HCT116 (cell line): ENCODE data around the gene PARP2. TPM values are rescaled to one million over a fixed set of nuclear protein-coding genes. Genes with fewer than 3 reads are reported as not detected.

Experiments used
- ATAC-seq: fragments of 200-7000 bp; cut with Tn5 transposase; 2 replicates; pipeline ENCODE4 v1.9.1; 2020; ENCODE audit warnings: mild to moderate bottlenecking, moderate library complexity
- BruUV-seq: library from RNA; stranded (reverse); fragments of 400-500 nt; replicated peaks from 2 replicates; lab custom pipeline; 2021; lab: Mats Ljungman, UMichigan
- CTCF ChIA-PET: fragments of 300-600 bp; sonication (Branson Sonifier 250); formaldehyde crosslinking; loops from one replicate; lab custom pipeline; 2021; ENCODE audit warnings: antibody characterized with exemption; lab: Charles Lee
- POLR2A ChIA-PET: fragments of 300-600, 350-600 bp; sonication (Branson Sonifier 250); formaldehyde crosslinking; loops from one replicate; lab custom pipeline; 2021; ENCODE audit warnings: antibody characterized with exemption; lab: Charles Lee
- RAD21 ChIA-PET, 2 experiments: fragments of 300-600 bp; sonication (Branson Sonifier 250); formaldehyde crosslinking; loops; one replicate each; lab custom pipeline; 2023; ENCODE audit warnings: low total read pairs in 2 of 2; ENCODE audit not compliant: uncharacterized antibody in 2 of 2, unreplicated experiment in 2 of 2, low non-redundant PET in 1 of 2; lab: Charles Lee
- DNase-seq: peaks from one replicate; pipeline ENCODE4 v3.0.0-alpha.2; 2010; ENCODE audit warnings: low read depth, low spot score
- H2AFZ ChIP-seq: fragments of 200-600 bp; shearing (Covaris generic), sonication (generic); 2 replicates; pipeline ENCODE4 v1.6.1; 2017; ENCODE audit warnings: low read depth, mixed run types, mixed read lengths, antibody characterized with exemption, low read length; ENCODE audit not compliant: poor library complexity, severe bottlenecking
- H3K27ac ChIP-seq: 2 replicates; pipeline ENCODE4 v1.5.1; 2012; ENCODE audit warnings: low read depth, low read length
- H3K27me3 ChIP-seq: fragments of 200-600 bp; sonication (generic); 2 replicates; pipeline ENCODE4 v1.6.1; 2016; ENCODE audit warnings: mixed run types, low read length, mixed read lengths; ENCODE audit not compliant: insufficient read depth
- H3K36me3 ChIP-seq, 2 experiments: fragments of 200-500 bp in 1 of 2; fragments of 200-600 bp in 1 of 2; sonication (Bioruptor generic) in 1 of 2; sonication (generic) in 1 of 2; 2 replicates each; pipeline versions ENCODE4 v1.5.1 to v1.6.1; 2014 to 2016; ENCODE audit warnings: low read length in 2 of 2, inconsistent platforms in 1 of 2, mixed read lengths in 1 of 2, mixed run types in 1 of 2; ENCODE audit not compliant: insufficient read depth in 2 of 2, control insufficient read depth in 1 of 2
- H3K4me1 ChIP-seq, 2 experiments: fragments of 200-600 bp in 1 of 2; sonication (generic) in 1 of 2; 2 replicates each; pipeline versions ENCODE4 v1.5.1 to v1.6.1; 2012 to 2017; ENCODE audit warnings: low read length in 2 of 2, inconsistent platforms in 1 of 2, mild to moderate bottlenecking in 1 of 2, mixed read lengths in 1 of 2, mixed run types in 1 of 2, moderate library complexity in 1 of 2; ENCODE audit not compliant: insufficient read depth in 2 of 2, control insufficient read depth in 1 of 2
- H3K4me2 ChIP-seq: fragments of 200-600 bp; sonication (generic); 2 replicates; pipeline ENCODE4 v1.6.1; 2017; ENCODE audit warnings: mixed run types, low read length, mixed read lengths
- H3K4me3 ChIP-seq, 2 experiments: fragments of 200-600 bp in 1 of 2; sonication (generic) in 1 of 2; replicated peaks in 1 of 2; 2 replicates each; pipeline ENCODE4 v1.5.1; 2011 to 2016; ENCODE audit warnings: low read length in 2 of 2, control low read depth in 1 of 2, low read depth in 1 of 2, mild to moderate bottlenecking in 1 of 2, mixed read lengths in 1 of 2, mixed run types in 1 of 2
- H3K79me2 ChIP-seq: fragments of 200-600 bp; sonication (generic); 2 replicates; pipeline ENCODE4 v1.6.1; 2017; ENCODE audit warnings: mild to moderate bottlenecking, mixed run types, low read length, moderate library complexity, mixed read lengths; ENCODE audit not compliant: insufficient read depth
- H3K9ac ChIP-seq: fragments of 200-600 bp; sonication (generic); 2 replicates; pipeline ENCODE4 v1.6.1; 2016; ENCODE audit warnings: low read length, mixed read lengths
- H3K9me2 ChIP-seq: fragments of 200-600 bp; sonication (generic), shearing (Covaris generic); 2 replicates; pipeline ENCODE4 v1.6.1; 2017; ENCODE audit warnings: mixed run types, mild to moderate bottlenecking, moderate library complexity; ENCODE audit not compliant: insufficient read depth
- H3K9me3 ChIP-seq, 2 experiments: fragments of 200-500 bp in 1 of 2; fragments of 200-600 bp in 1 of 2; sonication (Bioruptor generic) in 1 of 2; sonication (generic) in 1 of 2; 2 replicates each; pipeline ENCODE4 v1.6.1; 2014 to 2017; ENCODE audit warnings: low read length in 2 of 2, mixed read lengths in 2 of 2, inconsistent platforms in 1 of 2, low read depth in 1 of 2, mild to moderate bottlenecking in 1 of 2, mixed run types in 1 of 2, moderate library complexity in 1 of 2; ENCODE audit not compliant: control insufficient read depth in 1 of 2, insufficient read depth in 1 of 2
- H4K20me1 ChIP-seq: fragments of 200-600 bp; sonication (generic), shearing (Covaris generic); 2 replicates; pipeline ENCODE4 v1.6.1; 2017; ENCODE audit warnings: mixed run types, mild to moderate bottlenecking, moderate library complexity; ENCODE audit not compliant: insufficient read depth
- ELF1 ChIP-seq: IDR thresholded peaks from 2 replicates; pipeline ENCODE4 v1.6.1; 2012; ENCODE audit warnings: low read depth, borderline replicate concordance
- EZH2phosphoT487 ChIP-seq: fragments of 200-600 bp; IDR thresholded peaks from 2 replicates; pipeline ENCODE4 v1.6.1; 2018; ENCODE audit warnings: antibody characterized with exemption, borderline replicate concordance
- FOSL1 ChIP-seq: IDR thresholded peaks from 2 replicates; pipeline ENCODE4 v1.6.1; 2012; ENCODE audit warnings: low read depth
- JUND ChIP-seq: IDR thresholded peaks from 2 replicates; pipeline ENCODE4 v1.6.1; 2012
- POLR2A ChIP-seq: IDR thresholded peaks from 2 replicates; pipeline ENCODE4 v1.7.0; 2011; ENCODE audit warnings: borderline replicate concordance; ENCODE audit not compliant: insufficient read depth, insufficient read length; ENCODE audit errors: extremely low read depth
- SIN3A ChIP-seq: IDR thresholded peaks from 2 replicates; pipeline ENCODE4 v1.6.1; 2012; ENCODE audit warnings: low read depth
- SRF ChIP-seq: IDR thresholded peaks from 2 replicates; pipeline ENCODE4 v1.6.1; 2012; ENCODE audit warnings: low read depth
- TCF7L2 ChIP-seq: IDR thresholded peaks from 2 replicates; pipeline ENCODE4 v1.7.0; 2011; ENCODE audit warnings: borderline replicate concordance, inconsistent platforms; ENCODE audit not compliant: insufficient read depth, insufficient read length; ENCODE audit errors: extremely low read depth
- ZFX ChIP-seq: fragments of 450-650 bp; IDR thresholded peaks from 2 replicates; pipeline ENCODE4 v1.6.1; 2017
- ZNF274 ChIP-seq: fragments of 200-500 bp; sonication (Bioruptor generic); IDR thresholded peaks from 2 replicates; pipeline ENCODE4 v1.6.1; 2014; ENCODE audit warnings: mild to moderate bottlenecking, low read depth, low read length, inconsistent platforms
- intact Hi-C: fragments of 100-400 bp; cut with micrococcal nuclease; formaldehyde crosslinking; loops from 2 replicates; pipeline ENCODE4 v1.10.0; 2022
- total RNA-seq: library from RNA; stranded (reverse); gene quantifications from one replicate; pipeline ENCODE4 v1.2.1, GENCODE V29; 2021; ENCODE audit not compliant: unreplicated experiment
- TF ChIP-seq, protein P1 (sequence below), 3 experiments: fragments of 200-600 bp in 1 of 3; sonication (generic) in 1 of 3; IDR thresholded peaks in 2 of 3; conservative IDR thresholded peaks in 1 of 3; 2 replicates each; pipeline ENCODE4 v1.5.1; 2012 to 2017; ENCODE audit warnings: low read depth in 2 of 3, low read length in 2 of 3, antibody characterized with exemption in 1 of 3, borderline replicate concordance in 1 of 3, control low read depth in 1 of 3, mild to moderate bottlenecking in 1 of 3, mixed read lengths in 1 of 3, mixed run types in 1 of 3, moderate library complexity in 1 of 3; ENCODE audit not compliant: insufficient read depth in 1 of 3
- TF ChIP-seq, protein P2 (sequence below): IDR thresholded peaks from 2 replicates; pipeline ENCODE4 v1.6.1; 2012
- TF ChIP-seq, protein P3 (sequence below): IDR thresholded peaks from 2 replicates; pipeline ENCODE4 v1.6.1; 2012; ENCODE audit warnings: low read depth
- TF ChIP-seq, protein P4 (sequence below): IDR thresholded peaks from 2 replicates; pipeline ENCODE4 v1.6.1; 2011; ENCODE audit warnings: mild to moderate bottlenecking, low read length, moderate library complexity; ENCODE audit not compliant: insufficient replicate concordance; ENCODE audit errors: extremely low read depth

The PARP2 gene
- total RNA-seq, 1 experiment from 2014 or later: 51.8 TPM

DNA sequence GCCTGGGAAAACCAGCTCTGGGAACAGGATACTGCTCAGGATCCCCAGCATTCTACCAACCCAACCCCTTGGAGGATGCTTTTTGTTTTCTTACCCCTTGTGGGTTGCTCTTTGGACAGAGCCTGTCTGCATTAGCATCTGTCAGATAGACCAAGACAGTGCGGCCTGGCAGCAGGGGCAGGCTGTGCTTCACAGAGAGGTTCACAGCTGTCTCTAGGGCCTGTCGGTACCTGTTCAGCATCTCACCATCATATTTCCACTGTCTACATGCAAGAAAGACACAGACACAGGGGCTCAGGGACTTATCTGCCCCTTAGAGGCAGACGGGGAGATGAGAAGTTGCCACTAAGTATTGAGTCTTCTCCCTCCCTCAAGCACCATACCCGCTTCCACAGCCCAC is 48.1 kb downstream of the PARP2 start (continued):
- TF ChIP-seq, protein P1, sequence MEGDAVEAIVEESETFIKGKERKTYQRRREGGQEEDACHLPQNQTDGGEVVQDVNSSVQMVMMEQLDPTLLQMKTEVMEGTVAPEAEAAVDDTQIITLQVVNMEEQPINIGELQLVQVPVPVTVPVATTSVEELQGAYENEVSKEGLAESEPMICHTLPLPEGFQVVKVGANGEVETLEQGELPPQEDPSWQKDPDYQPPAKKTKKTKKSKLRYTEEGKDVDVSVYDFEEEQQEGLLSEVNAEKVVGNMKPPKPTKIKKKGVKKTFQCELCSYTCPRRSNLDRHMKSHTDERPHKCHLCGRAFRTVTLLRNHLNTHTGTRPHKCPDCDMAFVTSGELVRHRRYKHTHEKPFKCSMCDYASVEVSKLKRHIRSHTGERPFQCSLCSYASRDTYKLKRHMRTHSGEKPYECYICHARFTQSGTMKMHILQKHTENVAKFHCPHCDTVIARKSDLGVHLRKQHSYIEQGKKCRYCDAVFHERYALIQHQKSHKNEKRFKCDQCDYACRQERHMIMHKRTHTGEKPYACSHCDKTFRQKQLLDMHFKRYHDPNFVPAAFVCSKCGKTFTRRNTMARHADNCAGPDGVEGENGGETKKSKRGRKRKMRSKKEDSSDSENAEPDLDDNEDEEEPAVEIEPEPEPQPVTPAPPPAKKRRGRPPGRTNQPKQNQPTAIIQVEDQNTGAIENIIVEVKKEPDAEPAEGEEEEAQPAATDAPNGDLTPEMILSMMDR (IDR thresholded peaks at IDR 0.05 in 2 of 3, conservative IDR thresholded peaks at IDR 0.05 in 1 of 3; ENCODE audit: borderline replicate concordance in 1 of 3, insufficient read depth in 1 of 3, low read depth in 2 of 3, low read length in 2 of 3): no peak
- TF ChIP-seq FOSL1 (no peak), POLR2A (no peak), TCF7L2 (no peak), ZNF274 (no peak), JUND (no peak), EZH2phosphoT487 (no peak)
- TF ChIP-seq, protein P2, sequence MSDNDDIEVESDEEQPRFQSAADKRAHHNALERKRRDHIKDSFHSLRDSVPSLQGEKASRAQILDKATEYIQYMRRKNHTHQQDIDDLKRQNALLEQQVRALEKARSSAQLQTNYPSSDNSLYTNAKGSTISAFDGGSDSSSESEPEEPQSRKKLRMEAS: no peak

DNA sequence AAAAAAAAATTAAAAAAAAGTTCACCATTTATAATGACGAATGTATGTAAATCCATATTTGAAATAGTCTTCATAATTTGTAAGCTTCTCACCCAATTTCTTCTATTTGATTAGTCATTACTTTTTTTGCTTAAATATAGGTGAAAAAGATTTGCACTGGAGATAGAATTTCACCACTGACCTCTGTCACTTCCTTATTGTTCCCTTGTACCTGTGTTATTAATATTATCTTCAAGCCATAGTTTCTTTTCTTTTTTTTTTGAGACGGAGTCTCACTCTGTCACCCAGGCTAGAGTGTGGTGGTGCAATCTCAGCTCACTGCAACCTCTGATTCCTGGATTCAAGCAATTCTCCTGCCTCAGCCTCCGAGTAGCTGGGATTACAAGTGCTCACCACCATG is 54.1 kb downstream of the PARP2 start:
- H4K20me1 ChIP-seq: no peaks in the 10 kb centered on the region
- CTCF ChIA-PET: no interaction called here
- H3K9ac ChIP-seq: no peak overlapping the region
- POLR2A ChIA-PET: no interaction called here
- TF ChIP-seq SRF: no peak
- TF ChIP-seq, protein P3, sequence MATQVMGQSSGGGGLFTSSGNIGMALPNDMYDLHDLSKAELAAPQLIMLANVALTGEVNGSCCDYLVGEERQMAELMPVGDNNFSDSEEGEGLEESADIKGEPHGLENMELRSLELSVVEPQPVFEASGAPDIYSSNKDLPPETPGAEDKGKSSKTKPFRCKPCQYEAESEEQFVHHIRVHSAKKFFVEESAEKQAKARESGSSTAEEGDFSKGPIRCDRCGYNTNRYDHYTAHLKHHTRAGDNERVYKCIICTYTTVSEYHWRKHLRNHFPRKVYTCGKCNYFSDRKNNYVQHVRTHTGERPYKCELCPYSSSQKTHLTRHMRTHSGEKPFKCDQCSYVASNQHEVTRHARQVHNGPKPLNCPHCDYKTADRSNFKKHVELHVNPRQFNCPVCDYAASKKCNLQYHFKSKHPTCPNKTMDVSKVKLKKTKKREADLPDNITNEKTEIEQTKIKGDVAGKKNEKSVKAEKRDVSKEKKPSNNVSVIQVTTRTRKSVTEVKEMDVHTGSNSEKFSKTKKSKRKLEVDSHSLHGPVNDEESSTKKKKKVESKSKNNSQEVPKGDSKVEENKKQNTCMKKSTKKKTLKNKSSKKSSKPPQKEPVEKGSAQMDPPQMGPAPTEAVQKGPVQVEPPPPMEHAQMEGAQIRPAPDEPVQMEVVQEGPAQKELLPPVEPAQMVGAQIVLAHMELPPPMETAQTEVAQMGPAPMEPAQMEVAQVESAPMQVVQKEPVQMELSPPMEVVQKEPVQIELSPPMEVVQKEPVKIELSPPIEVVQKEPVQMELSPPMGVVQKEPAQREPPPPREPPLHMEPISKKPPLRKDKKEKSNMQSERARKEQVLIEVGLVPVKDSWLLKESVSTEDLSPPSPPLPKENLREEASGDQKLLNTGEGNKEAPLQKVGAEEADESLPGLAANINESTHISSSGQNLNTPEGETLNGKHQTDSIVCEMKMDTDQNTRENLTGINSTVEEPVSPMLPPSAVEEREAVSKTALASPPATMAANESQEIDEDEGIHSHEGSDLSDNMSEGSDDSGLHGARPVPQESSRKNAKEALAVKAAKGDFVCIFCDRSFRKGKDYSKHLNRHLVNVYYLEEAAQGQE: no peak
- TF ChIP-seq ZFX: no peak
- TF ChIP-seq, protein P2: no peak
- TF ChIP-seq SIN3A: no peak
- no peak for TF ChIP-seq ELF1
- TF ChIP-seq ZNF274: no peak
- TF ChIP-seq EZH2phosphoT487: no peak
- TF ChIP-seq TCF7L2: no peak
- TF ChIP-seq, protein P4, sequence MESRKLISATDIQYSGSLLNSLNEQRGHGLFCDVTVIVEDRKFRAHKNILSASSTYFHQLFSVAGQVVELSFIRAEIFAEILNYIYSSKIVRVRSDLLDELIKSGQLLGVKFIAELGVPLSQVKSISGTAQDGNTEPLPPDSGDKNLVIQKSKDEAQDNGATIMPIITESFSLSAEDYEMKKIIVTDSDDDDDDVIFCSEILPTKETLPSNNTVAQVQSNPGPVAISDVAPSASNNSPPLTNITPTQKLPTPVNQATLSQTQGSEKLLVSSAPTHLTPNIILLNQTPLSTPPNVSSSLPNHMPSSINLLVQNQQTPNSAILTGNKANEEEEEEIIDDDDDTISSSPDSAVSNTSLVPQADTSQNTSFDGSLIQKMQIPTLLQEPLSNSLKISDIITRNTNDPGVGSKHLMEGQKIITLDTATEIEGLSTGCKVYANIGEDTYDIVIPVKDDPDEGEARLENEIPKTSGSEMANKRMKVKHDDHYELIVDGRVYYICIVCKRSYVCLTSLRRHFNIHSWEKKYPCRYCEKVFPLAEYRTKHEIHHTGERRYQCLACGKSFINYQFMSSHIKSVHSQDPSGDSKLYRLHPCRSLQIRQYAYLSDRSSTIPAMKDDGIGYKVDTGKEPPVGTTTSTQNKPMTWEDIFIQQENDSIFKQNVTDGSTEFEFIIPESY: no peak
- no peak for TF ChIP-seq FOSL1
- no peak for TF ChIP-seq JUND
- H3K79me2 ChIP-seq: no peaks in the 10 kb centered on the region
- H3K4me3 ChIP-seq: no peak overlapping the region
- ATAC-seq: no peak
- no peaks in the 10 kb centered on the region for H3K27me3 ChIP-seq
- H3K9me3 ChIP-seq: no peaks in the 10 kb centered on the region
- peaks cover 24 to 30% of the 10 kb centered on the region in 2 experiments for H3K4me1 ChIP-seq
- H3K27ac ChIP-seq: no peak overlapping the region
- H2AFZ ChIP-seq: no peak overlapping the region
- RAD21 ChIA-PET: no interaction called here
- no TSS peak for BruUV-seq
- DNase-seq: no peak
- H3K9me2 ChIP-seq: no peaks in the 10 kb centered on the region
- intact Hi-C loops: no loop called here
- H3K36me3 ChIP-seq: peaks cover 17 to 29% of the 10 kb centered on the region in 2 experiments; a peak in 3 of 4 replicates
- no peak overlapping the region for H3K4me2 ChIP-seq
